ENCODE results near the gene PSMG1. TPM values are rescaled to one million over a fixed set of nuclear protein-coding genes. Genes with fewer than 3 reads are reported as not detected.

Gene PSMG1
- total RNA-seq, 1 experiment from 2014 or later: 110 TPM

GRCh38 chr21:39127506-39127905 is 55.7 kb downstream of the PSMG1 start:
- no peak overlapping the region for H3K27ac ChIP-seq (ENCODE audit: low read length)
- DNase-seq (no peak), ATAC-seq (no peak)
- H3K79me2 ChIP-seq (ENCODE audit: low read length): no peaks in the 10 kb centered on the region
- H3K4me3 ChIP-seq (ENCODE audit: low read length): no peak overlapping the region
- H3K9me2 ChIP-seq (replicated peaks; ENCODE audit: low read length): no peaks in the 10 kb centered on the region
- no peak for TF ChIP-seq EZH2phosphoT487 (IDR thresholded peaks at IDR 0.05; ENCODE audit: borderline replicate concordance, low read length)
- no peak for TF ChIP-seq EZH2 (IDR thresholded peaks at IDR 0.05; ENCODE audit: low read length, unreplicated experiment)
- TF ChIP-seq, protein P1, sequence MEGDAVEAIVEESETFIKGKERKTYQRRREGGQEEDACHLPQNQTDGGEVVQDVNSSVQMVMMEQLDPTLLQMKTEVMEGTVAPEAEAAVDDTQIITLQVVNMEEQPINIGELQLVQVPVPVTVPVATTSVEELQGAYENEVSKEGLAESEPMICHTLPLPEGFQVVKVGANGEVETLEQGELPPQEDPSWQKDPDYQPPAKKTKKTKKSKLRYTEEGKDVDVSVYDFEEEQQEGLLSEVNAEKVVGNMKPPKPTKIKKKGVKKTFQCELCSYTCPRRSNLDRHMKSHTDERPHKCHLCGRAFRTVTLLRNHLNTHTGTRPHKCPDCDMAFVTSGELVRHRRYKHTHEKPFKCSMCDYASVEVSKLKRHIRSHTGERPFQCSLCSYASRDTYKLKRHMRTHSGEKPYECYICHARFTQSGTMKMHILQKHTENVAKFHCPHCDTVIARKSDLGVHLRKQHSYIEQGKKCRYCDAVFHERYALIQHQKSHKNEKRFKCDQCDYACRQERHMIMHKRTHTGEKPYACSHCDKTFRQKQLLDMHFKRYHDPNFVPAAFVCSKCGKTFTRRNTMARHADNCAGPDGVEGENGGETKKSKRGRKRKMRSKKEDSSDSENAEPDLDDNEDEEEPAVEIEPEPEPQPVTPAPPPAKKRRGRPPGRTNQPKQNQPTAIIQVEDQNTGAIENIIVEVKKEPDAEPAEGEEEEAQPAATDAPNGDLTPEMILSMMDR (conservative IDR thresholded peaks at IDR 0.05; ENCODE audit: low read depth, low read length): no peak
- H3K9ac ChIP-seq (ENCODE audit: low read length): no peak overlapping the region
- H3K27me3 ChIP-seq (ENCODE audit: low read length): no peaks in the 10 kb centered on the region
- H3K4me2 ChIP-seq (ENCODE audit: low read length): no peak overlapping the region
- H3K36me3 ChIP-seq (ENCODE audit: low read depth, low read length): no peaks in the 10 kb centered on the region
- H3K9me3 ChIP-seq (ENCODE audit: low read length): no peaks in the 10 kb centered on the region
- H3F3A ChIP-seq (ENCODE audit: low read length, unreplicated experiment): no peaks in the 10 kb centered on the region
- POLR2A ChIA-PET (ENCODE audit: unreplicated experiment): interaction anchor here (0.9 kb wide), 1 partner anchor 321 kb away, joined by 4 read pairs; no protein-coding TSS in a partner anchor
- no peaks in the 10 kb centered on the region for H4K20me1 ChIP-seq (ENCODE audit: low read length)
- CTCF ChIA-PET: no interaction called here
- no TSS peak for BruUV-seq (replicated peaks)
- H2AFZ ChIP-seq (ENCODE audit: low read length): no peak overlapping the region
- intact Hi-C loops (cut with micrococcal nuclease): loop anchor here (2.0 to 10.0 kb wide), 5 partner anchors 40 to 459 kb away; no protein-coding TSS in a partner anchor
- H3K4me1 ChIP-seq (ENCODE audit: insufficient read depth, low read length): peaks cover 4% of the 10 kb centered on the region; the same call in 1 of the 2 replicates

- intact Hi-C loops (cut with micrococcal nuclease): loop anchor here (1.0 to 10.0 kb wide), 6 partner anchors 39 to 458 kb away; no protein-coding TSS in a partner anchor
- BruUV-seq (replicated peaks): no TSS peak
These were observed 56.8 kb downstream of the PSMG1 start for GRCh38 chr21:39126486-39126806.

More at GRCh38 chr21:39126486-39126806, 56.8 kb downstream of the PSMG1 start:
- no peak overlapping the region for H3K27ac ChIP-seq (ENCODE audit: low read length)
- no peaks in the 10 kb centered on the region for H3K9me2 ChIP-seq (replicated peaks; ENCODE audit: low read length)
- H2AFZ ChIP-seq (ENCODE audit: low read length): no peak overlapping the region
- no peaks in the 10 kb centered on the region for H4K20me1 ChIP-seq (ENCODE audit: low read length)
- H3K9me3 ChIP-seq (ENCODE audit: low read length): no peaks in the 10 kb centered on the region
- ChIA-PET CTCF (interaction anchor here (0.7 to 1.5 kb wide), 4 partner anchors 172 to 457 kb away, joined by 3 to 6 read pairs (median 4); no protein-coding TSS in a partner anchor), POLR2A (ENCODE audit: unreplicated experiment) (interaction anchor here (0.9 kb wide), 1 partner anchor 320 kb away, joined by 4 read pairs; no protein-coding TSS in a partner anchor)
- peaks cover 9% of the 10 kb centered on the region; the same call in 1 of the 2 replicates for H3K4me1 ChIP-seq (ENCODE audit: insufficient read depth, low read length)
- no peak overlapping the region for H3K9ac ChIP-seq (ENCODE audit: low read length)
- no peak overlapping the region for H3K4me3 ChIP-seq (ENCODE audit: low read length)
- no peaks in the 10 kb centered on the region for H3F3A ChIP-seq (ENCODE audit: low read length, unreplicated experiment)
- no peak overlapping the region for H3K4me2 ChIP-seq (ENCODE audit: low read length)
- ATAC-seq: no peak
- no peak for DNase-seq
- TF ChIP-seq, protein P1 (conservative IDR thresholded peaks at IDR 0.05; ENCODE audit: low read depth, low read length): no peak
- TF ChIP-seq EZH2 (IDR thresholded peaks at IDR 0.05; ENCODE audit: low read length, unreplicated experiment): no peak
- TF ChIP-seq EZH2phosphoT487 (IDR thresholded peaks at IDR 0.05; ENCODE audit: borderline replicate concordance, low read length): no peak
- no peaks in the 10 kb centered on the region for H3K79me2 ChIP-seq (ENCODE audit: low read length)
- H3K27me3 ChIP-seq (ENCODE audit: low read length): no peaks in the 10 kb centered on the region
- H3K36me3 ChIP-seq (ENCODE audit: low read depth, low read length): no peaks in the 10 kb centered on the region
